ENCODE data around the gene KLHL25.

DNA sequence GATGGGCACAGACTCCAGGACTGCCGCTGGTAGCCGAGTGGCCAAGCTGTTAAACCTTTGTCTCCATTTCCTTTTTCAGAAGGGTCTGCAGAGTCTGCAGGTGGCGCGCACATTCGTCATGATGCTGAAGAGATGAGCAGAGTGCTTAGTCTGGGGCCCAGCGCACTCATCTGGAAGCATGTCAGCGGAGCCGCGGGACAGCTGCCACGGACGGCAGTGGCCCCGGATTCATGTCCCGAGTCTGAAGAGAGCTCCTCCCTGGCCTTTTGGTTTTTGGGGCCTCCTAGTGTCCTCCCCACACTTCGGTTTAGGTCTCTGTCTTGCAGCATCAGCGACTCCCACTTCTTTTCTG lies 42.6 kb downstream of the KLHL25 start:
- no peak for TF ChIP-seq POLR2A (IDR thresholded peaks at IDR 0.05)
- TF ChIP-seq, protein P1, sequence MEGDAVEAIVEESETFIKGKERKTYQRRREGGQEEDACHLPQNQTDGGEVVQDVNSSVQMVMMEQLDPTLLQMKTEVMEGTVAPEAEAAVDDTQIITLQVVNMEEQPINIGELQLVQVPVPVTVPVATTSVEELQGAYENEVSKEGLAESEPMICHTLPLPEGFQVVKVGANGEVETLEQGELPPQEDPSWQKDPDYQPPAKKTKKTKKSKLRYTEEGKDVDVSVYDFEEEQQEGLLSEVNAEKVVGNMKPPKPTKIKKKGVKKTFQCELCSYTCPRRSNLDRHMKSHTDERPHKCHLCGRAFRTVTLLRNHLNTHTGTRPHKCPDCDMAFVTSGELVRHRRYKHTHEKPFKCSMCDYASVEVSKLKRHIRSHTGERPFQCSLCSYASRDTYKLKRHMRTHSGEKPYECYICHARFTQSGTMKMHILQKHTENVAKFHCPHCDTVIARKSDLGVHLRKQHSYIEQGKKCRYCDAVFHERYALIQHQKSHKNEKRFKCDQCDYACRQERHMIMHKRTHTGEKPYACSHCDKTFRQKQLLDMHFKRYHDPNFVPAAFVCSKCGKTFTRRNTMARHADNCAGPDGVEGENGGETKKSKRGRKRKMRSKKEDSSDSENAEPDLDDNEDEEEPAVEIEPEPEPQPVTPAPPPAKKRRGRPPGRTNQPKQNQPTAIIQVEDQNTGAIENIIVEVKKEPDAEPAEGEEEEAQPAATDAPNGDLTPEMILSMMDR (IDR thresholded peaks at IDR 0.05): no peak
- no peak for TF ChIP-seq EP300 (IDR thresholded peaks at IDR 0.05)
- no peak for TF ChIP-seq POLR2AphosphoS5 (IDR thresholded peaks at IDR 0.05)

Measured in stomach (tissue), 4 donors.